Measurements from ENCODE around the gene GALM.
A peak's percentile ranks its signal among the peaks of the same experiment; 100 is the strongest.
"Not testable (repeated sequence)": the region's sequence is repeated elsewhere in the genome, so short reads cannot be mapped to it uniquely, and the experiment has no call there.

Gene GALM

GRCh38 chr2:38747819-38748218 lies 81.9 kb downstream of the GALM start:
- no peak for DNase-seq
- intact Hi-C loops (cut with DNase I): no loop called here

DNA sequence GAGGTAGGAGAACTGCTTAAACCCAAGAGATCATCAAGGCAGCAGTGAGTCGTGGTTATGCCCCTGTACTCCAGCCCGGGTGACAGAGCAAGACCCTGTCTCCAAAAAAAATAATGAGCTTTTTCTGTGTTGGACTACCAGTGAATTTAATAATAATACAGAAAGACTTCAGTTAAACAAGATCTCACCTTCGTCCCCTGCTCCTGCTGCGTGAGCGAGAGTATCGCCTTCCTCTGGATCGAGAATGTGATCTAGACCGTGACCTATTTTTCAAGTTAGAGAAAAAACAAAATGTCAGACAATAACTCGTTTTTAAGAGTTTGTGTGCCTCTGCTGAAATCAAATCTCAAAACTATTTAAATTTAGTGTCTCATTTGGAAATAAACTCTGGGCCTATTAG lies 82.5 kb downstream of the GALM start:
- intact Hi-C loops (cut with DNase I): no loop called here
- no peak for DNase-seq

DNA sequence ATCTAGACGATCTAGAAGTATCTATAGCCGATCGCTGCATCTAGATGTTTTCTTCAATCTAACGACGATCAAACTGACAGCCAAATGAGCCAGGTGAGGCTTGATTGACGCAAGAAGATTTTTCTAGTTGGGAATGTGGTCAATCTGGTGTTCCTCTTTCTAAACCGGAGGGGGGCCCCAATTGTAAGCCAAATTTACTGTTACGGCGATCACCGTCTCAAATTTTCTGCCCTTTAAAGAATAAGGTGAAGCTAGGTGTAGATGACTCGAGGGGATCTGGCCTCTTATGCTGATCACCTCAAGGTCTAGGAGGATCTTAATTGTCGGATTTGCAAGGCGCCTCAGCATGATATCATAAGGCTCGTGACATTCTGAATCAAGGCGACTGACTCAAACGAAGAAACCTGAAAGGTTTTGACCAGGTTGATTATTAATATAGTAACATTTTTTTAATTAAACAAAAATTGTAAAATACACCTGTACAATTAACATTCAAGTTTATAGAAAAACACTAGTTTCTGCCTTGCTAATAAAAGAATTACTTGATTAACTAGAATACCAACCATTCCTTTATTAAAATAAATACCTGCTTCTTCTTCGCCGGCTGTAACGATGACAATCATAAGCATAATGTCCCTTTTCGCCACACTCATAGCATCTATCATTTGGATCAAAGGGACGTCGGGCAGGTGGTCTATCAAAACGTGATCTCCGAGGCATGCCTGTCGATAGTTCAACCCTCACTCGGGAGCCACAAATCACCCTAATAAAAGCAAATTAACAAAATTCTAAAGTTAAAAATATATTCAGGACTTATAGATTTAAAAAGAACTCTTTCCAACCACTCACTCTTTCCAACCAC lies 83.3 kb downstream of the GALM start:
- DNase-seq: no peak
- intact Hi-C loops (cut with DNase I): no loop called here

- intact Hi-C loops (cut with DNase I): loop anchor here (2.0 kb wide), 1 partner anchor 147 kb away; the partner anchor contains the start of gene HNRNPLL
- DNase-seq: peak in 41 of 42 donors; percentile 40 to 83 (median 66)
Measured at GRCh38 chr2:38750011-38750890, 84.3 kb downstream of the GALM start.

DNA sequence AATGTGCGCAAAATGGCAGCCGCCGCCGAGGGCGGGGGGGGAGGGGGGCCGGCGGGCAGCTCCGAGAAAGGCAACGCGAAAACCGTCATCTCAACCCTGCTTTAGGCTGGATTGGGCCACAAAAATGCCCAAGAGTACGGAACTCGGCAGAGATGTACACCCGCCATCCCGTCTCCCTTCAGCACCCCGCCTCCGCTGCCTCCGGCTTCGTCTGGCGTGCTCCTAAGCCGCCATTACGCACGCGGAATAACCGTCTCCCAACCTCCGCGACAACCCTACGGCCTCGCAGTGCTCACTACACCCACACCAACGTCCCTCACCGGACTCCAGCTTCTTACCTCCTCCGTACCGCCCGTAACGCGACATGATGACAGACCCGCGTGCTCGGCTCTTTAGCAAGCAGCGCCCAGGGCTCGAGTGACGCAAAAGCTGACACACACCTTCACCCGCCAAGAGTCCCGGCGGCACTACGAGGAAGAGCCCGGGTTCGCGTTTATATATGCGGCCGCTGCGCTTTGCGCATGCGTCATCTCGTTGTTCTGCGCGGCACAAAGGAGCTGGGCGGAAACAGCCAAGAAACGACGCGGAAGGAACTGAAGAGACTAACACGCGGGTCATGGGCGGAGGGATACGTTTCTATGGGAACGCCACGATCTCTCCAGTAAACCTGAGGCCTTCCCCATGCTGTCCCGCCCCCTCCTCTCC lies 85.1 kb downstream of the GALM start, which contains the start of gene SRSF7:
Gene SRSF7, minus strand, starts transcription at position 471 of the 705 bp plus-strand sequence. Its CDS starts 105 bp downstream, at position 366.
- peak; percentile 92 to 99 (median 97) for DNase-seq
- intact Hi-C loops (cut with DNase I): loop anchor here (2.0 kb wide), 1 partner anchor 148 kb away; the partner anchor contains the start of gene HNRNPLL

GRCh38 chr2:38751596-38752410 lies 85.9 kb downstream of the GALM start:
- intact Hi-C loops (cut with DNase I): loop anchor here (2.0 kb wide), 1 partner anchor 149 kb away; the partner anchor contains the start of gene HNRNPLL
- DNase-seq: peak in 4 of 42 donors; percentile 17 to 54 (median 17)

- no peak for DNase-seq
- intact Hi-C loops (cut with DNase I): no loop called here
Measured at GRCh38 chr2:38754049-38754448, 88.1 kb downstream of the GALM start.

GRCh38 chr2:38754506-38754905 lies 88.6 kb downstream of the GALM start:
- DNase-seq: no peak
- intact Hi-C loops (cut with DNase I): no loop called here

GRCh38 chr2:38755891-38756290 lies 90.0 kb downstream of the GALM start:
- intact Hi-C loops (cut with DNase I); DNase-seq: not testable (repeated sequence)

GRCh38 chr2:38763228-38763627 lies 97.3 kb downstream of the GALM start:
- intact Hi-C loops (cut with DNase I): no loop called here
- no peak for DNase-seq

DNA sequence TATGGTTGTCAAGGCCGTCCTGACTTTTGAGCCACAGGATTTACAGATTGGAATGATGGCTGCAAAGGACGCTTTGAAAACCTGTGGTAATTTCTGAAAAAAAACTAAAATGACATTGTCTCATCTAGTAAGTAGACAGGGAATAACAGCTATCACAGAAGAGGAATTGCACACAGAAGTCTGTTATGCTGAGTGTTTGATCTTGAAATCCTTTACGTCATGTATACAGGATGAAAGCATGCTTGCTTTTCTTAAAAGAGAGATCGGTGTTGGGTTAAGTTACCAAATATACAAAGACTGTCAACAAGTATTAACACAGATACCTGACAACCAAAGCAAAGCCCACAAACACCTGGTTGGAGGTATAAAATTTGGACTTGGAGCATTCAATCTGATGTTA lies 97.8 kb downstream of the GALM start:
- intact Hi-C loops (cut with DNase I): no loop called here

GRCh38 chr2:38765149-38765548 lies 99.2 kb downstream of the GALM start:
- DNase-seq: no peak
- intact Hi-C loops (cut with DNase I): no loop called here

More for the DNA sequence above, 97.8 kb downstream of the GALM start:
- no peak for DNase-seq

- DNase-seq: no peak
- intact Hi-C loops (cut with DNase I): no loop called here
Measured at GRCh38 chr2:38765551-38765950, 99.6 kb downstream of the GALM start.

DNA sequence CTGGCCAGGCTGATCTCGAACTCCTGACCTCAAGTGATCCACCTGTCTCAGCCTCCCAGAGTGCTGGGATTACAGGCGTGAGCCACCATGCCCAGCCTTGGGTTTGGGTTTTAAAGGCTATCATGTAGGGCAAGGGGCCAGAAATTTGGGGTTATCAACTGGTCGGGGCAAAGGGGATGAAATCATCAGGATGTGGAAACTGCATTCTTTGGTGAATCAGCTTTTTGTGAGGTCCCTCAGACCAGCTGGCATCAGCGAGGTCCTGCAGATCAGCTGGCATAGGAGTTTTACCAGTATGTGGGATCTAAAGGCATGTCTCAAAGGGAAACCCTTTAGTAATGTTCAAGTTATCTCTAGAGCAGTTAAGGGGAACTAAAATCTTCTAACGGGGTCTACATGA lies 105.7 kb downstream of the GALM start:
- DNase-seq: no peak
- intact Hi-C loops (cut with DNase I): no loop called here

DNA sequence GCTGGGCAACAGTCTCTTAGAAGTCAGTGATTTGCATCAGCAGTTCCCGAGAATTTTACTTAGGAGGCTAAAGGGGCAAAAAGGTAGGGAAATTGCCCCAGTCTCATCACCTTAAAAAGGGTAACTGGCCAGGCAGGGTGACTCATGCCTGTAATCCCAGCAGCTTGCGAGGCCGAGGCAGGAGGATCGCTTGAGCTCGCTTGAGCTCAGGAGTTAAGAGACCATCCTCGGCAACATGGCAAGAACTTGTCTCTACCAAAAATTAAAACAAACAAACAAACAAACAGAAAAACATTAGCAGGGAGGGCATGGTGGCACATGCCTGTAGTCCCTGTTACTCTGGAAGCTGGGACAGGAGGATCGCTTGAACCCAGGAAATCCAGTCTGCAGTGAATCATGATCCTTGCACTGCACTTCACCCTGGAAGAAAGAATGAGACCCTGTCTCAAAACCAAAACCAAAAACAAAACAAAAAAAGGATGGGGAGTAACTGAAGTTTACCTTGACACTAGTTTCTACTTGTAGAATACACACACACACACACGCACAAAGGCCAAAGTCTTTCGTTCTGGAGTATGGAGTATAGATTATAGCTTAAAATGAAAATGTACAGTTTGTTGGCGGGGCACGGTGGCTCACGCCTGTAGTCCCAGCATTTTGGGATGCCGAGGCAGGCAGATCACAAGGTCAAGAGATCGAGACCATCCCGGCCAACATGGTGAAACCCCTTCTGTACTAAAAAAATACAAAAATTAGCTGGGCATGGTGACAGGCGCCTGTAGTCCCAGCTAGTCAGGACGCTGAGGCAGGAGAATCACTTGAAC lies 109.4 kb downstream of the GALM start:
- intact Hi-C loops (cut with DNase I): no loop called here
- DNase-seq: no peak

DNA sequence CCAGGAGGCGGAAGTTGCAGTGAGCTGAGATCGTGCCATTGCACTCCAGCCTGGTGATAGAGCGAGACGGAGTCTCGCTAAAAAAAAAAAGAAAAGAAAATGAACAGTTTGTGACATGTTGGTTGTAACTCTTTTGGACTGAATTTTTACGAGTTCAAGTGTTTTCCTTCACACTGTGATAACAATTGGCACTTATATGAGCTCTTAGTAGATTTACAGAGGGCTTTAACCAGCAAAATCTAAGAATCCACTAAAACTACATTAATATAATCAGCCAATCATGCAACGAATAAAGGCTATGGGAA lies 110.0 kb downstream of the GALM start:
- intact Hi-C loops (cut with DNase I): no loop called here
- DNase-seq: no peak

DNA sequence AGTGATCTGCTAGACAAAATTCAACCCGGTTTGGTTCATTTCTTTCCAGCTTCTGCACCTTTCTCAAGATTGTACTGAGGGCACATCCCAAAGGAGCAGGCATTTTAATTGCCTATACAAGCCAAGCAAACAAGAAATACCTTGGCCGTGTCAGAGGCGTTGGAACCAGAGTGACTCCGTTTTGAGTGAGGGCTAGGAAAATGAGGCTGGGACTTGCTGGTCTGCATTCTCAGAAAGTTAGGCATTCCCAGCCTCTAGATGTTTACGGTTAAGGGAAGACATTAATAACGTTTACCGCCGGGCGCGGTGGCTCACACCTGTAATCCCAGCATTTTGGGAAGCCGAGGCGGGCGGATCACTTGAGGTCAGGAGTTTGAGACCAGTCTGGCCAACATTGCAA lies 110.6 kb downstream of the GALM start:
- intact Hi-C loops (cut with DNase I): no loop called here
- no peak for DNase-seq

DNA sequence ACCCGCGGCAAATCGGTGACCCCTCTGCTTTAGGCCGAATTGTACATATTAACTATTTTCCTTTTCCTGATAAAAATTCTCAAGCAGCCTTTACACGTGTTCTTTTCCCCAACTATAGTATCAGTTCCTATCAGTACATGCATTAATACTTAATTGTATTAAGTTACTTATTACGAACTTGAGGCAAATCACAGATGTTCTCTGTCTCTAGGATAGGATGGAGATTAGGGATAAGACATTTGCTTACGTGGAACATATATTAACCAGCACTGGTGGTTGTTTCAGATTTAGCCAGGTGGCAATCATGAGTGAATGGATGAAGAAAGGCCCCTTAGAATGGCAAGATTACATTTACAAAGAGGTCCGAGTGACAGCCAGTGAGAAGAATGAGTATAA lies 112.8 kb downstream of the GALM start:
- intact Hi-C loops (cut with DNase I): no loop called here
- no peak for DNase-seq
